Natural killer cell treated with Interleukin-12 subunit alpha and Interleukin-12 subunit beta and Interleukin-15 and Interleukin-18, amount 100 ng/mL, for 72 hours (primary cell): Measurements from ENCODE around the gene ANK3. TPM values are rescaled to one million over a fixed set of nuclear protein-coding genes. Genes with fewer than 3 reads are reported as not detected.

Source experiments
- ATAC-seq, 2 donors: fragments of 150-1000 bp; cut with Tn5 transposase in 1 of 2; sonication (Bioruptor Pico), chemical (Tn5 transposase) in 1 of 2; 2 replicates each; pipeline ENCODE4 v1.10.0; 2021
- DNase-seq: peaks from one replicate; pipeline ENCODE4 v3.0.0; 2022; ENCODE audit warnings: low spot score
- H3K27ac Mint-ChIP-seq, 2 donors: 1 replicate in 1 of 2; 2 replicates in 1 of 2; pipeline ENCODE4 v1.8.0; 2022; ENCODE audit warnings: mixed read lengths in 2 of 2, mild to moderate bottlenecking in 1 of 2, moderate library complexity in 1 of 2
- H3K27me3 Mint-ChIP-seq, 2 donors: 1 replicate in 1 of 2; 2 replicates in 1 of 2; pipeline ENCODE4 v1.8.0; 2022; ENCODE audit warnings: mixed read lengths in 2 of 2
- H3K36me3 Mint-ChIP-seq: one replicate; pipeline ENCODE4 v1.8.0; 2022; ENCODE audit warnings: mixed read lengths
- H3K4me1 Mint-ChIP-seq, 2 donors: 1 replicate in 1 of 2; 2 replicates in 1 of 2; pipeline ENCODE4 v1.8.0; 2022; ENCODE audit warnings: low read depth in 2 of 2, mixed read lengths in 2 of 2, mild to moderate bottlenecking in 1 of 2
- H3K4me3 Mint-ChIP-seq: one replicate; pipeline ENCODE4 v1.8.0; 2022; ENCODE audit warnings: mixed read lengths
- H3K9me3 Mint-ChIP-seq: 2 replicates; pipeline ENCODE4 v1.8.0; 2022; ENCODE audit warnings: mixed read lengths
- total RNA-seq, 2 donors: library from RNA; stranded (reverse); gene quantifications; one replicate each; pipeline ENCODE4 v1.2.3, GENCODE V29; 2022

Gene ANK3
- total RNA-seq, 2 donors from 2014 or later, result 22.0 to 92.7 TPM

DNA sequence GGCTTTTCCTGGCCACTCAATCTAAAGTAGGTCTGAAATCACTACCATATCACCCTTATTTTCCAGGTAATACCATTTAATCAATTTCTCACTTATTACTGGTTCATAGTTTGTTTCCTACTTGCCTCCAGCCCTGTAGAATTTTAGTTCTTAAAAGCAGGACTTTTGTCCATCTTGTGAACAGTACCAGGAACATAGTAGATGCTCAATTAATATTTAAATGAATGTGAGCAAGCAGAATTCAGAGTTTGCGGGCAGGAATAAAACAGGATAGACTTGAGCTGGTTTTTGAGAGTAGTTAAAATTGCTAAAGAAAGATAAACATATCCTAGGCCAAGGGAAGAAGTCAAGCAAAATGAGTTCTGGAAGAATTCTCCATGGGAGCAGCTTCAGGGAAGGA lies 77.9 kb downstream of the ANK3 start:
- no peak for ATAC-seq
- Mint-ChIP-seq H3K36me3 (no peaks in the 10 kb centered on the region), H3K27me3 (no peaks in the 10 kb centered on the region)

GRCh38 chr10:60310740-60311139 lies 78.9 kb downstream of the ANK3 start:
- ATAC-seq (no peak), DNase-seq (no peak)
- peaks cover 3 to 8% of the 10 kb centered on the region in 2 donors for H3K4me1 Mint-ChIP-seq
- no peaks in the 10 kb centered on the region for H3K9me3 Mint-ChIP-seq
- no peak overlapping the region for H3K27ac Mint-ChIP-seq
- no peaks in the 10 kb centered on the region for H3K36me3 Mint-ChIP-seq
- H3K27me3 Mint-ChIP-seq, result no peaks in the 10 kb centered on the region
- no peak overlapping the region for H3K4me3 Mint-ChIP-seq

More for the DNA sequence above, 77.9 kb downstream of the ANK3 start:
- Mint-ChIP-seq H3K27ac (no peak overlapping the region), H3K4me3 (no peak overlapping the region), H3K4me1 (peaks cover 3 to 8% of the 10 kb centered on the region in 2 donors), H3K9me3 (no peaks in the 10 kb centered on the region)
- no peak for DNase-seq

DNA sequence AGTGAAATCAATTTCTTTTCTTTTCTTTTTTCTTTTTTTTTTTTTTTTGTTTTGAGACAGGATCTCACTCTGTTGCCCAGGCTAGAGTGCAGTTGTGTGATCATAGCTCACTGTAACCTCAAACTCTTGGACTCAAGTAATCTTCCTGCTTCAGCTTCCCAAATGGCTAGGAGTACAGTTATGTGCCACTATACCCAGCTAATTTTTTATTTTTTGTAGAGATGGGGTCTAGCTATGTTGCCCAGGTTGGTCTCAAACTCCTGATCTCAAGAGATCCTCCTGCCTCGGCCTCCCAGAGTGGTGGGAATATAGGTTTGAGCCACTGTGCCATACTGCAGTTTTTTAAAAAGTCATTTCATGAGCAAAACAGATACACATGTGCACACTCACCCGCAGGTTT lies 79.8 kb downstream of the ANK3 start:
- no peaks in the 10 kb centered on the region for H3K9me3 Mint-ChIP-seq
- no peaks in the 10 kb centered on the region for H3K27me3 Mint-ChIP-seq
- no peak for ATAC-seq

GRCh38 chr10:60309371-60309770 lies 80.3 kb downstream of the ANK3 start:
- no peak overlapping the region for H3K27ac Mint-ChIP-seq
- no peak for DNase-seq
- no peaks in the 10 kb centered on the region for H3K9me3 Mint-ChIP-seq
- no peaks in the 10 kb centered on the region for H3K36me3 Mint-ChIP-seq
- no peak overlapping the region for H3K4me3 Mint-ChIP-seq
- ATAC-seq, result no peak
- no peaks in the 10 kb centered on the region for H3K27me3 Mint-ChIP-seq
- peaks cover 1 to 6% of the 10 kb centered on the region in 2 donors for H3K4me1 Mint-ChIP-seq

More for the DNA sequence above, 79.8 kb downstream of the ANK3 start:
- Mint-ChIP-seq H3K36me3 (no peaks in the 10 kb centered on the region), H3K27ac (no peak overlapping the region), H3K4me1 (peaks cover 3 to 8% of the 10 kb centered on the region in 2 donors), H3K4me3 (no peak overlapping the region)
- DNase-seq, result no peak

GRCh38 chr10:60305380-60305892 lies 84.2 kb downstream of the ANK3 start:
- H3K27ac Mint-ChIP-seq, result no peak overlapping the region
- no peak for DNase-seq
- H3K4me1 Mint-ChIP-seq, result no peaks in the 10 kb centered on the region
- ATAC-seq, result no peak
- H3K4me3 Mint-ChIP-seq, result no peak overlapping the region
- no peaks in the 10 kb centered on the region for H3K9me3 Mint-ChIP-seq
- H3K36me3 Mint-ChIP-seq, result no peaks in the 10 kb centered on the region
- no peaks in the 10 kb centered on the region for H3K27me3 Mint-ChIP-seq

DNA sequence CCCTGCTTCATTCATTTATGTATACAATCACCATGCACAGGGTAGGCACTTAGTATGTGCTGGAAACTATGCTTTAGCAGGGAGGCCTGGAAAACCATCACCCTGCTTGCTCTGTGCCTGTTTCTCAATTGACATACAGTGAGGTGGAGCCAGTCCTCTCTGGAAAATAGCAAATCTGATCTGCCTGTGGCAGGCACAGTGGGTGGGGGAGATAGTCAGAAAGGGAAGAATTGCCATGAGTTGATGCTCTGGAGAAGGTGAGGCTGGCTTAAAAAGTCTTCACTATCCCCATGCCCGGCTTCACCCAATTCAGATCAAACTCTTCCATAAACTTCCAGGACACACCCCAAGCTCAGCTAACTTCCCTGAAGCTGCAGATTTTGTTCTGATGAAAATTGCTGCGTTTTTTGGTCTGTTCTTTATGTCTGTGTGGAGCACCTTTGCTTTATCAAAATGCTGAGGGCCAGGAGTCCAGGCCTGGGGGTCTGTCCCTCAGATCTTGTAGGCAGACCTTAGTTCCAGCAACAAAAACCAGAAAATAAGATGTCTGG lies 84.8 kb downstream of the ANK3 start:
- Mint-ChIP-seq H3K4me1 (no peaks in the 10 kb centered on the region), H3K9me3 (no peaks in the 10 kb centered on the region), H3K36me3 (no peaks in the 10 kb centered on the region), H3K27me3 (no peaks in the 10 kb centered on the region), H3K27ac (no peak overlapping the region), H3K4me3 (no peak overlapping the region)
- DNase-seq (no peak), ATAC-seq (no peak)

DNA sequence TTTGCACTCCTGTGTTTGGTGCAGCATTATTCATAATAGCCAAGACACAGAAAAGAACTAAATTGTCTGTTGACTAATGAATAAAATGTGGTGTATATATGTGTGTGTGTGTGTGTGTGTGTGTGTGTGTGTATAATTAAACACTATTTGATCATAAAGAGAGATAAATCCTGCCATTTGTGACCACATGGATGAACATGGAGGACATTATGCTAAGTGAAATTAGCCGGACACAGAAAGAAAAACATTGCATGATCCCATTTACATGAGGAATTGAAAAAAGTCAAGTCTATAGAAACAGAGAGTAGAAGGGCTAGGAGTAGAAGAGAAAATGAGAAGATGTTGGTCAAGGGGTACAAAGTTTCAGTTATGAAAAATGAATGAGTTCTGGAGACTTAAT lies 85.9 kb downstream of the ANK3 start:
- no peak overlapping the region for H3K27ac Mint-ChIP-seq
- no peaks in the 10 kb centered on the region for H3K4me1 Mint-ChIP-seq
- H3K4me3 Mint-ChIP-seq, result no peak overlapping the region
- H3K36me3 Mint-ChIP-seq, result no peaks in the 10 kb centered on the region
- no peaks in the 10 kb centered on the region for H3K9me3 Mint-ChIP-seq
- ATAC-seq (no peak), DNase-seq (no peak)
- no peaks in the 10 kb centered on the region for H3K27me3 Mint-ChIP-seq

DNA sequence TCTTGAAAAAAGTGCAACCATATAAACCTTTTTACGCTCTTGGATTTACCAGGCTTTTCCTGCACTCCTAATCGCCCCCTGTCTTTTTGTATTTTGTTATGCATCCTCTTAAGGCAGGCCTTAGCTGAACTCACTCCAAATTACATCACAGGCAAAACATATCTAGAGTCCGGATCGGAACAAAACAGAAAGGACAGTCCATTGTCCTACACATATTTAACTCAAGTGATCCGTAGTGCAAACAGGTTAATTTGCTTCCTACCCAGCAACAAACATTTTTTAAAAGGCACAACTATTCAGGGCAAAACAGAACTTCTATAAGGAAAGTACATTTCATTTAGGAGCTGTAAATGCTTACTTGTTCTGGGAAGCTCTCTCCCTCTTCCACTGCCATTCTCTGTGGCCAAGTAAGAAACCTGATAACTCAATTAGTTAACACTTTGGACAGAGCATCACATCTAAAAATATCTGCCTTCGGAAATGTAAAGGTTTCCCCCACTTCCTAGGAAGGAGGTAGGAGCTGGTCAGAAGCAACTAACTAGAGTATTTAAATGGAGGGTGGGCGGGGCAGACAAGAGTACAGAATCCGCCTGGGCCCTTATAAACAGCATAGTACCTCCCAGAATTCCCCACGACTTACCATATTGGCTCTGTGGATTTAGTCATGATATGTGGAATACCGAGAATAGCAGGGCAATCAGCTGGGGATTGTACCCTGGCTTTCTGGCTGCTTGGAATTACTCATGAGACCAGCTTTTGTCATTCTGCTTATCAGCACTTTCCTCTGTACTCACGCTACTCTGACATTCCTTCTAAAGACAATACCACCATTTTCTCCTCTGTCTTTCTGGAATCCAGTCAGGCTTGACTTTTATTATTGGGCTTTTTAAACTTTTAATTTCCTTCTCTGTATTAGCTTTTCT lies 89.5 kb downstream of the ANK3 start:
- ATAC-seq (no peak), DNase-seq (no peak)
- Mint-ChIP-seq H3K9me3 (no peaks in the 10 kb centered on the region), H3K27ac (no peak overlapping the region), H3K27me3 (no peaks in the 10 kb centered on the region), H3K4me3 (no peak overlapping the region), H3K36me3 (no peaks in the 10 kb centered on the region), H3K4me1 (no peaks in the 10 kb centered on the region)

DNA sequence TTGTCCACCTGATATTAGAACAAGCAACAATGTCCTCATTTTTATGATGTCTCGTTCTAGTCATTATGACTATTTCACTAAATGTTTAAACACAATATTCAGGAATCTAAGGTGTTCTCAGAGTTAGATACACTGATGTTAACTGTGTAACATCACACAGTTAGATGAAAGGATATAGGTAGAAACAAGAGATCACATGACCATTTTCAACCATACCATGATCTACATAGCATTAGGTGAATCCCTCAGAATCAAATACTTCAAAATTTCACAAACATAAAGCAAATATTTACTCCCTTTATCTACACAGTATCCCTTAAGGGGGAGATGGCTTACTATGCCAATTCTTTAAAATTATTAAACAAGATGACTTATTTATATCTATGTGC lies 90.3 kb downstream of the ANK3 start:
- DNase-seq, result no peak

GRCh38 chr10:60298408-60299389 lies 91.0 kb downstream of the ANK3 start:
- no peak for DNase-seq
- no peak overlapping the region for H3K4me3 Mint-ChIP-seq
- H3K27ac Mint-ChIP-seq, result no peak overlapping the region
- no peaks in the 10 kb centered on the region for H3K9me3 Mint-ChIP-seq
- H3K27me3 Mint-ChIP-seq, result no peaks in the 10 kb centered on the region
- ATAC-seq, result no peak
- no peaks in the 10 kb centered on the region for H3K36me3 Mint-ChIP-seq
- H3K4me1 Mint-ChIP-seq, result no peaks in the 10 kb centered on the region

More for the DNA sequence above, 90.3 kb downstream of the ANK3 start:
- no peak overlapping the region for H3K27ac Mint-ChIP-seq
- H3K4me3 Mint-ChIP-seq, result no peak overlapping the region
- no peak for ATAC-seq
- no peaks in the 10 kb centered on the region for H3K27me3 Mint-ChIP-seq
- no peaks in the 10 kb centered on the region for H3K9me3 Mint-ChIP-seq
- no peaks in the 10 kb centered on the region for H3K4me1 Mint-ChIP-seq
- H3K36me3 Mint-ChIP-seq, result no peaks in the 10 kb centered on the region

DNA sequence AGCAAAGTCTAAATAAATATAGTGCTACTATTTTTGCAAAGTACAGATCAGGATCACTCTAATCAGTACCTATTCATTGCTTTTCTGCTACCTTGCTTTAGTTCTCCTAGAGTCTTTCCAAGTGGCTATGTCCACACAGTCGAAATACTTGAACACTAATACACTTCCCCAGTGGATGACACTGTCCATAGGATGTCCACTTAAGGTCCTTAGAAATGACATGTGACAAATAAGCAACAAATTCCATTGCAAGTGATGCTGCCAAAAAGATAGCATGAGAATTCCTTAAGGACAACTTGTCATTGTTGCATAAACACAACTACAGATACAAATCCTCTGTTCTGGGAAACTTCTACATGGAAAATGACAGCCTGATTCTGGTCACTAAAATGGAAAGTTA lies 93.6 kb downstream of the ANK3 start:
- no peaks in the 10 kb centered on the region for H3K9me3 Mint-ChIP-seq
- no peak overlapping the region for H3K4me3 Mint-ChIP-seq
- ATAC-seq (no peak), DNase-seq (no peak)
- H3K4me1 Mint-ChIP-seq, result no peaks in the 10 kb centered on the region
- H3K27ac Mint-ChIP-seq, result no peak overlapping the region
- H3K27me3 Mint-ChIP-seq, result peaks cover 0 to 6% of the 10 kb centered on the region in 2 donors
- no peaks in the 10 kb centered on the region for H3K36me3 Mint-ChIP-seq

- no peak for DNase-seq
- Mint-ChIP-seq H3K4me3 (no peak overlapping the region), H3K27me3 (peaks cover 0 to 6% of the 10 kb centered on the region in 2 donors), H3K36me3 (no peaks in the 10 kb centered on the region), H3K9me3 (no peaks in the 10 kb centered on the region), H3K4me1 (no peaks in the 10 kb centered on the region), H3K27ac (no peak overlapping the region)
- ATAC-seq, result no peak
Measured at GRCh38 chr10:60295028-60295937, 94.4 kb downstream of the ANK3 start.
